T-helper 2 cell (primary cell): ENCODE data around the gene CCDC28A.
"Not testable (repeated sequence)": the region's sequence is repeated elsewhere in the genome, so short reads cannot be mapped to it uniquely, and the experiment has no call there.

Experiments used
- DNase-seq, 5 experiments: peaks; one replicate each; pipeline versions ENCODE4 v3.0.0 to v3.0.0-alpha.2; 2012 to 2022
- total RNA-seq, 2 donors: gene quantifications; one replicate each; lab custom pipeline; 2026; lab: John Stamatoyannopoulos, UW

CCDC28A gene
- 19.3 to 21.9 reads per million in 2 donors for total RNA-seq

GRCh38 chr6:138773177-138774091 is at the start of gene CCDC28A:
TSS of gene CCDC28A (plus strand) at chr6:138773769. CDS start at chr6:138776121, 2,352 bp downstream.
- peak; percentile 79 to 97 (median 90) for DNase-seq

GRCh38 chr6:138724015-138724414 is 49.6 kb upstream of the CCDC28A start:
- DNase-seq, result no peak

- DNase-seq, result no peak
Observed at GRCh38 chr6:138726066-138726756, 47.4 kb upstream of the CCDC28A start.

GRCh38 chr6:138726757-138727097 is 46.8 kb upstream of the CCDC28A start:
- no peak for DNase-seq

- no peak for DNase-seq
Observed at GRCh38 chr6:138727182-138727581, 46.4 kb upstream of the CCDC28A start.

- no peak for DNase-seq
Observed at GRCh38 chr6:138728662-138729061, 44.9 kb upstream of the CCDC28A start.

GRCh38 chr6:138730037-138730436 is 43.5 kb upstream of the CCDC28A start:
- not testable (repeated sequence) for DNase-seq

GRCh38 chr6:138734585-138734984 is 39.0 kb upstream of the CCDC28A start:
- DNase-seq, result peak in 1 of 5 experiments; percentile 6

- DNase-seq, result no peak
Observed at GRCh38 chr6:138736640-138737039, 36.9 kb upstream of the CCDC28A start.

GRCh38 chr6:138752017-138752416 is 21.6 kb upstream of the CCDC28A start:
- no peak for DNase-seq

- DNase-seq, result no peak
Observed at GRCh38 chr6:138757136-138757535, 16.4 kb upstream of the CCDC28A start.

- peak in 1 of 5 experiments; percentile 37 for DNase-seq
Observed at GRCh38 chr6:138765896-138766655, 7.5 kb upstream of the CCDC28A start.

GRCh38 chr6:138769102-138769676 is 4.4 kb upstream of the CCDC28A start:
- DNase-seq, result no peak

GRCh38 chr6:138772596-138773176 is 883 bp upstream of the CCDC28A start:
- DNase-seq, result peak in 1 of 5 experiments; percentile 17

GRCh38 chr6:138774370-138774769 is 801 bp downstream of the CCDC28A start:
- DNase-seq, result no peak

GRCh38 chr6:138776659-138777058 is 3.1 kb downstream of the CCDC28A start:
- no peak for DNase-seq

GRCh38 chr6:138778331-138778730 is 4.8 kb downstream of the CCDC28A start:
- DNase-seq, result no peak

GRCh38 chr6:138782243-138782642 is 8.7 kb downstream of the CCDC28A start:
- DNase-seq, result no peak

GRCh38 chr6:138785079-138785478 is 11.5 kb downstream of the CCDC28A start:
- no peak for DNase-seq

GRCh38 chr6:138785980-138786379 is 12.4 kb downstream of the CCDC28A start:
- no peak for DNase-seq

GRCh38 chr6:138787138-138787537 is 13.6 kb downstream of the CCDC28A start:
- DNase-seq, result peak in 1 of 5 experiments; percentile 14
